Measurements from ENCODE around the gene XIRP2.

XIRP2 gene

DNA sequence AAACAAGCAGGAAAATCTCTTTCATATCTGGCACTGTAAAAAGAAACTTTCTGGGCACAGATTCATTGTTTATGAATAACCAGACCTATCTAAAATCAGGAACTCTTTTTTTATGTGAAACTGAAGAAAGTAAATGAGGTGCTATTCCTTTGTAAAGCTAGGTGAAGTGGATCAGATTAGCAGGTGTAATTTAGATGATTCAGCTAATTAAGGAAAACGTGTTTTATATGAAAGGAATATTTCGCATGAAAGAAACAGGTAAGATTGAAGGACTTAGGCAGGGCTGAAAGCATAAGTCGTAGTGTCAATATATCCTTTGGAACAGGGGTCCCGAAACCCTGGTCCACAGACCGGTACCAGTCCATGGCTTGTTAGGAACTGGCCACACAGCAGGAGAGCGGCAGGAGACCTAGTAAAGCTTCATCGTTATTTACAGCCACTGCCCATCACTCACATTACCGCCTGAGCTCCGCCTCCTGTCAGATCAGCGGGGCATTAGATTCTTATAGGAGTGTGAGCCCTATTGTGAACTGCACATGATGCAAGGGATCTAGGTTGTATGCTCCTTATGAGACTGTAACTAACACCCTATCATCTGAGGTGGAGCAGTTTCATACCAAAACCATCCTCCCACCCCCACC is 20.3 kb upstream of the XIRP2 start:
- no peak for DNase-seq (ENCODE audit: low read depth)
- no peak overlapping the region for H3K4me3 ChIP-seq (ENCODE audit: control insufficient read depth, low read depth, low read length)
- TF ChIP-seq, protein P1, sequence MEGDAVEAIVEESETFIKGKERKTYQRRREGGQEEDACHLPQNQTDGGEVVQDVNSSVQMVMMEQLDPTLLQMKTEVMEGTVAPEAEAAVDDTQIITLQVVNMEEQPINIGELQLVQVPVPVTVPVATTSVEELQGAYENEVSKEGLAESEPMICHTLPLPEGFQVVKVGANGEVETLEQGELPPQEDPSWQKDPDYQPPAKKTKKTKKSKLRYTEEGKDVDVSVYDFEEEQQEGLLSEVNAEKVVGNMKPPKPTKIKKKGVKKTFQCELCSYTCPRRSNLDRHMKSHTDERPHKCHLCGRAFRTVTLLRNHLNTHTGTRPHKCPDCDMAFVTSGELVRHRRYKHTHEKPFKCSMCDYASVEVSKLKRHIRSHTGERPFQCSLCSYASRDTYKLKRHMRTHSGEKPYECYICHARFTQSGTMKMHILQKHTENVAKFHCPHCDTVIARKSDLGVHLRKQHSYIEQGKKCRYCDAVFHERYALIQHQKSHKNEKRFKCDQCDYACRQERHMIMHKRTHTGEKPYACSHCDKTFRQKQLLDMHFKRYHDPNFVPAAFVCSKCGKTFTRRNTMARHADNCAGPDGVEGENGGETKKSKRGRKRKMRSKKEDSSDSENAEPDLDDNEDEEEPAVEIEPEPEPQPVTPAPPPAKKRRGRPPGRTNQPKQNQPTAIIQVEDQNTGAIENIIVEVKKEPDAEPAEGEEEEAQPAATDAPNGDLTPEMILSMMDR (conservative IDR thresholded peaks at IDR 0.05; ENCODE audit: control insufficient read depth, insufficient read depth, low read depth, low read length) = no peak

DNA sequence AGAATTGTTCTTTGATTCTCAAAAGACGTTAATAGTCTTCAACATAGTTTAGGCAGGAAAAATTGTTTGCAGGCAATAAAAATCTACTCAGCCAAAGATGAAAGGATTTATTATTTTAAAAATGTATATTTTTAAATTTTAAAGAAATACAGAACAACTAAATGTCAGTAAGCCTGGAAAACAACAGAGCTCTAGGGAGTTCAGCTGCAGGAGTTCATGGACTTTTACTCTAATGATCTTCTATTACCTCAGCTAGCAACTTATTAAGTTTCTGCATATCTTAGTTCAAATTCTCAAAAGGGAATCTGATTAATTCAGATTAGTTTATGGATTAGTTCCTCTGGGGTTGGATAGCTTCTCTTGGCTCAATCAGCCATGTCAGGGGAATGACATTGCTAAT is 17.9 kb upstream of the XIRP2 start:
- no peak overlapping the region for H3K4me3 ChIP-seq (ENCODE audit: control insufficient read depth, low read depth, low read length)
- DNase-seq (ENCODE audit: low read depth) = no peak
- TF ChIP-seq, protein P1 (conservative IDR thresholded peaks at IDR 0.05; ENCODE audit: control insufficient read depth, insufficient read depth, low read depth, low read length) = no peak

DNA sequence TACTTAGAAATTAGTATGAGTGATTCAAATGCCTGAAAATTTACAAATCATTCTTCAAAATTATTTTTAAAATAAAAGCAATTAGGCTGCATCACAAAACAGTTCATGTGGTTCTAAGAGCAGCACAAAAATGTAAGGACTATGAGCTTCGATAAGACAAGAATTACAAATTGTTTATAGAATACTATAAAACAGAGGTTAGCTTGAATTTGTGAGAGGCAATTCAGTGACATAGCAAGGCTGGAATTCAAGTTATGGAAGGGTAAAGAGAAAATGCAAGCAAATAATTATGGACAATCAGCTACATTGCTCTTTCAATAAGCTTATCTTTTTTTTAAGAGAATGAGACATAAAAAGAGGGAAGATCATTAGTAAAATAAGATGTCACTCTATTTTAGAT is 7.1 kb upstream of the XIRP2 start:
- TF ChIP-seq, protein P1 (conservative IDR thresholded peaks at IDR 0.05; ENCODE audit: control insufficient read depth, insufficient read depth, low read depth, low read length) = no peak
- no peak overlapping the region for H3K4me3 ChIP-seq (ENCODE audit: control insufficient read depth, low read depth, low read length)
- DNase-seq (ENCODE audit: low read depth) = no peak

DNA sequence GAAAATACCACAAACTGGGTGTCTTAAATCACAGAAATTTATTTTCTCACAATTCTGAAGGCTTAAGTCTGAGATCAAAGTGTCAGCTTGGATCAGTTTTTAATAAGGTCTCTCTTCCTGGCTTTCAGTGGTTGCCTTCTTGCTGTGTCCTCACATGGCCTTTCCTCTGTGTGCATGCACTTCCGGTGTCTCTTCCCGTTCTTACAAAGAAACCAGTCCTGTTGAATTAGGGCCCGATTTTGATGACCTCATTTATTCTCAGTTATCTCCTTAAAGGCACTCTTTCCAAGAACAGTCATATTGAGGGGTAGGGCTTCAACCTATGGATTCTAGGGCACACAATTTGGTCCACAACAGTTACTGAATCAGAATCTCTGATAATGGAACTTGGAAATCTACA is 5.4 kb upstream of the XIRP2 start:
- TF ChIP-seq, protein P1 (conservative IDR thresholded peaks at IDR 0.05; ENCODE audit: control insufficient read depth, insufficient read depth, low read depth, low read length) = no peak
- no peak overlapping the region for H3K4me3 ChIP-seq (ENCODE audit: control insufficient read depth, low read depth, low read length)
- peak; percentile 25 for DNase-seq (ENCODE audit: low read depth)

DNA sequence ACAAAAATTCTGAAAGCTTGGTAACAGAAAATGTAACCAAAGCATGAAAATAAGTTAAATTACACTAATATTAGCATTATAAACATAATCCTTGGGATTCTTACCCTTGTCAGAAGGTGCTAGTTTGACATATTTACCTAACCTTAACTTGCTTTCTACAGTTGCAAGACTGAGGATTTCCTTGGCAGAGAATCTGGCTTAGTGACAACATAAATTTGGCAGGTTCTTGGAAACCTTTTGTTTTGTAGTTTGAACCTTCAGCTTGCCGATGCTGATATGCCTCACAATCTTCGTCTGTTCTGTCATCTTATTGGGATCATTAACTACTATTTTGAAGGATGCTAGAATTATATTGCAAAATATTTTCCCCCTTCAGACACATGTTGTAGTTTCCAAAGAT is 3.4 kb downstream of the XIRP2 start:
- no peak for DNase-seq (ENCODE audit: low read depth)
- TF ChIP-seq, protein P1 (conservative IDR thresholded peaks at IDR 0.05; ENCODE audit: control insufficient read depth, insufficient read depth, low read depth, low read length) = no peak
- no peak overlapping the region for H3K4me3 ChIP-seq (ENCODE audit: control insufficient read depth, low read depth, low read length)

DNA sequence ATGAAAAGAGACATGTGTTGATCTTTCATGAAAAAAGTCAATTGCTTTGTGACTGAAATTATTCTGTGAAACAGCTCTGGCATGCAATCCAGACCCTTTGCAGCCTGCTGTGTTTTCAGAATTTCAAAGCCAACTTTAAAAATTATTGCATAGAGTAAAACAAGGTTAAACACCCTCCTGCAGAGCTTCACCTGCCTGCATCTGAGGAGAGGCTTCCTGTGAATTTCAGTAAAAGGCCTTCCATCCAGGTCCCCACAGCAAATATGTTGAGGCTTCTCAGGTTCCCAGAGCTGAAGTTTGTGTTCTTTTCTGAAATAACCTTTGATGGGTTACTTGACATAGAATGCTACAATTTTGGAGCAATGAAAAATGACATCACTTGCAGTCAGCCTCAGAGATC is 4.1 kb downstream of the XIRP2 start:
- H3K4me3 ChIP-seq (ENCODE audit: control insufficient read depth, low read depth, low read length) = no peak overlapping the region
- DNase-seq (ENCODE audit: low read depth) = no peak
- TF ChIP-seq, protein P1 (conservative IDR thresholded peaks at IDR 0.05; ENCODE audit: control insufficient read depth, insufficient read depth, low read depth, low read length) = no peak

DNA sequence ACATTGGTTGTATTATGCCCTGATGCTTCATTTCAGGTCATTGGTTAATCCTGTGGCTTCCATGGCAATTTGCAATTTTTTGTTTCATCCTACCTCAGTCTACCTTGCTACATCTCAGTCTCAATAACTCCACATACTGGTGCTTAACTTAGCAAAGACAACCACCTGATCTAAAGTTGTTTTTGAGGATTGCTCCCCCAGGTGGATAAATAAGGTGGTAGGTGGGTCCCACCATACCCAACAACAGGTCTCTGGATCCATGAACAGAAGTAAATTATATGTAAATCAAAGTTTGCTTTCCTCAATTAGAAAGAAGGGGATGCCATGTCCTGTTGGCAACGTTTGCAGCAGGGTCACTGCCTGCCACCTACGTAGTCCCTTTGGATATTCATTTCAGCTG is 7.0 kb downstream of the XIRP2 start:
- DNase-seq (ENCODE audit: low read depth) = no peak
- TF ChIP-seq, protein P1 (conservative IDR thresholded peaks at IDR 0.05; ENCODE audit: control insufficient read depth, insufficient read depth, low read depth, low read length) = no peak
- no peak overlapping the region for H3K4me3 ChIP-seq (ENCODE audit: control insufficient read depth, low read depth, low read length)

Measured in fibroblast of mammary gland (primary cell).